VCaP (cell line): ENCODE measurements around the gene CEP120.

ENCODE experiments used
- H3K27ac ChIP-seq: fragments of 450-650 bp; 2 replicates; pipeline ENCODE4 v1.5.1; 2017
- TF ChIP-seq, protein P1 (sequence below): fragments of 450-650 bp; conservative IDR thresholded peaks from 2 replicates; pipeline ENCODE4 v1.5.1; 2017; ENCODE audit warnings: mild to moderate bottlenecking, moderate library complexity

CEP120 gene

DNA sequence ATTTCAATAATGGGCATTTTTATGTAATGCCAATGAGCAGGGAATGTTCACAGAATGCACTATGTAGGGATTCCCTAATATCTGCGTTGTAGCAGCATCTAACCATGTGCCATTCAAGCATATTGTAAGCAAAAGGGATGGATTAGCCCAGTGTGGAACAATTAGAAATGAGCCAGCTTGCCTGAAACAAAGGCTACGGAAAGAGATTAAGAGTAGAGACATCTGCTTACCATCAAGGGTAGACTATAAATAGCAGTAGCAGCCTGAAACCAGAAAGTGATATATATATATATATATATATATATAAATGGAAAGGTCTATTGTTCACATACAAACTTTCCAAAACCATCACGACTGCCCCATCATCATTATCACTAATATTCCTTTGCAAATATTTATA is 31.9 kb upstream of the CEP120 start:
- TF ChIP-seq, protein P1, sequence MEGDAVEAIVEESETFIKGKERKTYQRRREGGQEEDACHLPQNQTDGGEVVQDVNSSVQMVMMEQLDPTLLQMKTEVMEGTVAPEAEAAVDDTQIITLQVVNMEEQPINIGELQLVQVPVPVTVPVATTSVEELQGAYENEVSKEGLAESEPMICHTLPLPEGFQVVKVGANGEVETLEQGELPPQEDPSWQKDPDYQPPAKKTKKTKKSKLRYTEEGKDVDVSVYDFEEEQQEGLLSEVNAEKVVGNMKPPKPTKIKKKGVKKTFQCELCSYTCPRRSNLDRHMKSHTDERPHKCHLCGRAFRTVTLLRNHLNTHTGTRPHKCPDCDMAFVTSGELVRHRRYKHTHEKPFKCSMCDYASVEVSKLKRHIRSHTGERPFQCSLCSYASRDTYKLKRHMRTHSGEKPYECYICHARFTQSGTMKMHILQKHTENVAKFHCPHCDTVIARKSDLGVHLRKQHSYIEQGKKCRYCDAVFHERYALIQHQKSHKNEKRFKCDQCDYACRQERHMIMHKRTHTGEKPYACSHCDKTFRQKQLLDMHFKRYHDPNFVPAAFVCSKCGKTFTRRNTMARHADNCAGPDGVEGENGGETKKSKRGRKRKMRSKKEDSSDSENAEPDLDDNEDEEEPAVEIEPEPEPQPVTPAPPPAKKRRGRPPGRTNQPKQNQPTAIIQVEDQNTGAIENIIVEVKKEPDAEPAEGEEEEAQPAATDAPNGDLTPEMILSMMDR, result no peak
- no peak overlapping the region for H3K27ac ChIP-seq

DNA sequence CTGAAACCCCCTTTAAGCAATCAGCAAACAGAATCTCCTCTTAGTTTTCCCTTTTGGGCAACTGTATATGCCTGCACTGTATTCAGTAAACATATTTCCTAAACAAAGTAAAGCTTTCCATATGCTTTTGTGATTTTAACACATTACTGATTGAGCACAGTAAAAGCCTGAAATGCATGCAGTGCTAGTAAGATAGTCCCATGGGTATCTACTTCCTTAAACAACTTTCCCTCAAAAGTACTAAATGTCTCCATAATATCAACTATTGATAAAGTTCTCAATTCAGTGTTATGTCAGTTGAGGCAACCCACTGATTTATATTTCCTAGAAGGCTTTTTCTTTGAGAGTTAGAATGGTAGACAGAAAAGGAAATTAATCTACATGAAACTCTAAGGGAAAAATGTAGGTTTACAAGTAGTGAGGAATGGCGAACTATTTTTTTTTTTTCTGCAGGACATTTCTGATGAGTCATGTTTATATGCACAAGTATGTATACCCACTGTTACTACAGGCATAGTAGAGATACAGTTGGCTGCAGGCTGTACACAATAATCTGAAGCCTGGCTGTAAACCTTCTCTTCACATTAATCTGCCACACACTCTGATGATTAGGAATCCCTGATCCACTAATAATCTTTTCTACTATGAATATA is 31.2 kb upstream of the CEP120 start:
- TF ChIP-seq, protein P1, result no peak
- H3K27ac ChIP-seq, result no peak overlapping the region

DNA sequence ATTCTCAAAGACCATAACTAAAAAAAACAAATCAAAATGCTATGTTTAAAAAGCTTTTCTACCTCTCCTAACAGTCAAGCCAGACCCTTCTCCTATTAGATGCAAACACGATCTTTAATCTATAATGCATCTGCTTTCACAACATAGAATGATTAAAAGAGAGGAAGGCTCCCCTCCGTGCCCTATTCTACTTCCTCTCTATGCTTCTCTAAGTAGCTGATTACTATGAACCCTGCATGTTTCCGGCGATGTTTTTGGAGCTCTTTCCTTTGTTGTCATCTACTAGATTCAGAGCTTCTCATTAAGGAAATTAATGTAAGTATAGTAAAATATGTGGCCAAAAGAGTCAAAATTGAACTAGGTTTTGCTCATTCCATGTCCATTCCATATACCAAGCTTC is 29.2 kb upstream of the CEP120 start:
- TF ChIP-seq, protein P1, result no peak

DNA sequence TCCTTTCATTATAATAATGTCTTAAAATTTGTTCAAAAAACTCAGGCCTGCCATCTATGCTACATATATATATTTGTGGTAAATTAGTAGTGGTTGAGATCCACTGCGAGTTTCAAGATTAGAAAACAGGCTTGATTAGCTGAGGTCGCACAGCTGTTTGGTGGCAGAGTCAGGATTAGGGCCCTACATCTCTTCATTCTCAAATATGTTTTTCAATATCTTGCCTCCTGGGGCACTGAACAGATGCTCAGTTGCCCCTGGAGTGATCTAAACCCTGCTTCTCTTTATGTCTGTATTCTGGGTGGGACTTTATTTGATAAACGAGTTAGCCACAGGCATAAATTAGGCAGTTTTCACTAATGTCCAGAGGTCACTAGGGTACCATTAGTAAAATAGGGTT is 27.8 kb upstream of the CEP120 start:
- H3K27ac ChIP-seq, result no peak overlapping the region
- TF ChIP-seq, protein P1, result no peak

More for the DNA sequence above, 29.2 kb upstream of the CEP120 start:
- no peak overlapping the region for H3K27ac ChIP-seq

DNA sequence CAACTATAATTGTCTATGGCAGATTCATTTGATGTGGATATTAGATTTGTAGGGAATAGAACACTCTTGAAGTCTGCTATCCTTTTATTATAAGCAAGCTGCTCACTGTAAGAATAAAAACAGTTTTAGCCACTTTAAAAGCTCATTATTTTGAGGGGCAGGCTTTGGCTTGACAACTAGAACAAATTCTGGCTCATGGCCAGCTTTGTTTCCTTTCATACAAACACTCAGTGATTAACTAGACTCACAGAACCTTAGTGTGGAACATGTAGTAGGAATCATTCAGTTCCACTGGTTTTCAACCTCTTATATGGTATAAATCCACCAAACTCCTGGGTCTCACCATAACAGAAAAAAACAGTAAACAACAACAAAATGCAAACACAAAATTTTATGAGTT is 27.4 kb upstream of the CEP120 start:
- TF ChIP-seq, protein P1, result no peak
- no peak overlapping the region for H3K27ac ChIP-seq

DNA sequence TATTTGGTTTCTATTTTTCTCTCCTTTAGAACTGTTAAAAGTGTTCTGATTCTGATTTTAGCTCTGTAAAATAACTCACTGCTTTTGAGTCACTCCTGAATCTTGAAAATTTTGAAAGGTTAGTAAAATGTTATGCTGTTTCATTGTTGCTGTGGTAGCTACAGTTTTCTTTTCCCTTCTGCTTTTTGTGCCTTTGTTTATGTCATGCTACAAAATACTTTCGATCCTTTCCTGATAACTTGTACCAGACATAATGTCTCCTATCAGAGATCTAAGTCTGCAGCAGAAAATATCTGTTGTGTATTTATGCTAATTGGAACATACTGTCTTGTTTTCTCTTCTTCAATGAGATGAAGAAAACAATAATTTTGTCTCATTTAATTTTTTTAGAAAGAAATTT is 26.9 kb upstream of the CEP120 start:
- H3K27ac ChIP-seq, result no peak overlapping the region

DNA sequence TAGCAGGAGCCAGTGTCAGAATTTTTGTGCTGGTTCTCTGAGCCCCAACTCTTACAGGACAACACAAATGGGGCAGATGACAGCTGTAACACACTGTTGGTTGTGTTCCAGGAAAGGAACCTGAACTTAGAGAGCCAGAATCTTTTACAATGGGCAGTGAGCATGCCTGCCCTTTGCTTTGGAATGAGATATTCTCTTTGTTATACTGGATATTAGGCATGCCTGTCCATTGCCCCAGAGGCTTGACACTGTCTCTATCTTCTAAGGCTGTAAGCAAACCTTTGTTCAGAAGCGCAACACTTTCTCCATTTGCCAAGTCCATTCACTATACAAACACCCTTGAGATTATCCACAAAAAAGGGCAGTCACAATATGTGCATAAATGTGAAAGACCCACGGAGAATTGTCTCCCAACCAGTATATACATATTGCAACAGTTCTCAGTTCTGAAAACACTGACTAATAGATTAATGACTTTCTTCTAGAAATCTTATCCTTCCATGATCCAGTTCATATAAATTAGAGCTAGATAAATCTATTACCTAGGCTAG is 26.3 kb upstream of the CEP120 start:
- no peak overlapping the region for H3K27ac ChIP-seq
- TF ChIP-seq, protein P1, result no peak

More for the DNA sequence above, 26.9 kb upstream of the CEP120 start:
- TF ChIP-seq, protein P1, result no peak
